A673 (cell line): ENCODE results near the gene SLC2A4. TPM values are rescaled to one million over a fixed set of nuclear protein-coding genes. Genes with fewer than 3 reads are reported as not detected.

Experiments
- BruUV-seq: library from RNA; stranded (reverse); fragments of 400-500 nt; replicated peaks from 2 replicates; lab custom pipeline; 2021; lab: Mats Ljungman, UMichigan
- CTCF ChIA-PET: fragments of 300-600 bp; sonication (Branson Sonifier 250); formaldehyde crosslinking; loops from one replicate; lab custom pipeline; 2022; ENCODE audit warnings: antibody characterized with exemption; lab: Charles Lee
- POLR2A ChIA-PET: fragments of 300-600 bp; sonication (Branson Sonifier 250); formaldehyde crosslinking; loops from one replicate; lab custom pipeline; 2022; ENCODE audit warnings: antibody characterized with exemption; ENCODE audit not compliant: low non-redundant PET; lab: Charles Lee
- DNase-seq: peaks from one replicate; pipeline ENCODE4 v3.0.0-alpha.2; 2015; ENCODE audit warnings: low spot score
- H3K27ac ChIP-seq: fragments of 200-600 bp; sonication (generic); 2 replicates; pipeline ENCODE4 v1.5.1; 2016; ENCODE audit warnings: mixed run types, low read depth, mild to moderate bottlenecking, mixed read lengths, antibody characterized with exemption, low read length; ENCODE audit not compliant: poor library complexity, severe bottlenecking
- H3K27me3 ChIP-seq: fragments of 200-600 bp; sonication (generic); replicated peaks from 2 replicates; pipeline ENCODE4 v1.6.1; 2017; ENCODE audit warnings: mixed run types, low read depth, mild to moderate bottlenecking, mixed read lengths, antibody characterized with exemption, low read length; ENCODE audit not compliant: insufficient read depth, poor library complexity
- H3K36me3 ChIP-seq: fragments of 200-600 bp; sonication (generic); 2 replicates; pipeline ENCODE4 v1.6.1; 2016; ENCODE audit warnings: mixed run types, mild to moderate bottlenecking, mixed read lengths, antibody characterized with exemption, low read length; ENCODE audit not compliant: insufficient read depth, poor library complexity, severe bottlenecking
- H3K4me1 ChIP-seq: fragments of 200-600 bp; sonication (generic); 2 replicates; pipeline ENCODE4 v1.6.1; 2017; ENCODE audit warnings: mixed run types, mild to moderate bottlenecking, mixed read lengths, antibody characterized with exemption, low read length; ENCODE audit not compliant: insufficient read depth, poor library complexity, severe bottlenecking
- H3K4me3 ChIP-seq: fragments of 200-600 bp; sonication (generic); 2 replicates; pipeline ENCODE4 v1.5.1; 2016; ENCODE audit warnings: low read depth, mixed run types, mild to moderate bottlenecking, mixed read lengths, low read length; ENCODE audit not compliant: poor library complexity, severe bottlenecking
- H3K9me3 ChIP-seq: fragments of 200-600 bp; sonication (generic); 2 replicates; pipeline ENCODE4 v1.6.1; 2016; ENCODE audit warnings: mixed run types, low read depth, mild to moderate bottlenecking, mixed read lengths, antibody characterized with exemption, low read length; ENCODE audit not compliant: poor library complexity, severe bottlenecking
- EZH2 ChIP-seq: fragments of 200-600 bp; sonication (generic); IDR thresholded peaks from 2 replicates; pipeline ENCODE4 v1.6.1; 2017; ENCODE audit warnings: borderline replicate concordance, low read depth, mild to moderate bottlenecking, mixed read lengths, antibody characterized with exemption, low read length; ENCODE audit not compliant: poor library complexity, severe bottlenecking
- intact Hi-C: fragments of 100-400 bp; cut with micrococcal nuclease; formaldehyde crosslinking; loops from one replicate; pipeline ENCODE4 v1.10.0; 2022; ENCODE audit not compliant: unreplicated experiment
- total RNA-seq: library from RNA; stranded (reverse); gene quantifications from 2 replicates; pipeline ENCODE4 v1.2.3, GENCODE V29; 2021
- TF ChIP-seq, protein P1 (sequence below): fragments of 300-800, 200-600 bp; sonication (generic); conservative IDR thresholded peaks from 2 replicates; pipeline ENCODE4 v1.5.1; 2017; ENCODE audit warnings: low read depth, mild to moderate bottlenecking, antibody characterized with exemption, low read length, moderate library complexity, mixed read lengths

Gene SLC2A4
- total RNA-seq, 1 experiment from 2014 or later, result 0.67 TPM

GRCh38 chr17:7260151-7260550, 21.4 kb upstream of the SLC2A4 start:
- H3K36me3 ChIP-seq, result peaks cover 14% of the 10 kb centered on the region
- H3K27ac ChIP-seq, result no peak overlapping the region
- intact Hi-C loops, result no loop called here
- H3K4me1 ChIP-seq, result peaks cover 16% of the 10 kb centered on the region
- H3K4me3 ChIP-seq, result no peak overlapping the region
- no peaks in the 10 kb centered on the region for H3K9me3 ChIP-seq
- ChIA-PET CTCF (no interaction called here), POLR2A (no interaction called here)
- BruUV-seq, result no TSS peak
- H3K27me3 ChIP-seq, result no peaks in the 10 kb centered on the region
- TF ChIP-seq, protein P1, sequence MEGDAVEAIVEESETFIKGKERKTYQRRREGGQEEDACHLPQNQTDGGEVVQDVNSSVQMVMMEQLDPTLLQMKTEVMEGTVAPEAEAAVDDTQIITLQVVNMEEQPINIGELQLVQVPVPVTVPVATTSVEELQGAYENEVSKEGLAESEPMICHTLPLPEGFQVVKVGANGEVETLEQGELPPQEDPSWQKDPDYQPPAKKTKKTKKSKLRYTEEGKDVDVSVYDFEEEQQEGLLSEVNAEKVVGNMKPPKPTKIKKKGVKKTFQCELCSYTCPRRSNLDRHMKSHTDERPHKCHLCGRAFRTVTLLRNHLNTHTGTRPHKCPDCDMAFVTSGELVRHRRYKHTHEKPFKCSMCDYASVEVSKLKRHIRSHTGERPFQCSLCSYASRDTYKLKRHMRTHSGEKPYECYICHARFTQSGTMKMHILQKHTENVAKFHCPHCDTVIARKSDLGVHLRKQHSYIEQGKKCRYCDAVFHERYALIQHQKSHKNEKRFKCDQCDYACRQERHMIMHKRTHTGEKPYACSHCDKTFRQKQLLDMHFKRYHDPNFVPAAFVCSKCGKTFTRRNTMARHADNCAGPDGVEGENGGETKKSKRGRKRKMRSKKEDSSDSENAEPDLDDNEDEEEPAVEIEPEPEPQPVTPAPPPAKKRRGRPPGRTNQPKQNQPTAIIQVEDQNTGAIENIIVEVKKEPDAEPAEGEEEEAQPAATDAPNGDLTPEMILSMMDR, result no peak
- no peak for TF ChIP-seq EZH2
- no peak for DNase-seq

DNA sequence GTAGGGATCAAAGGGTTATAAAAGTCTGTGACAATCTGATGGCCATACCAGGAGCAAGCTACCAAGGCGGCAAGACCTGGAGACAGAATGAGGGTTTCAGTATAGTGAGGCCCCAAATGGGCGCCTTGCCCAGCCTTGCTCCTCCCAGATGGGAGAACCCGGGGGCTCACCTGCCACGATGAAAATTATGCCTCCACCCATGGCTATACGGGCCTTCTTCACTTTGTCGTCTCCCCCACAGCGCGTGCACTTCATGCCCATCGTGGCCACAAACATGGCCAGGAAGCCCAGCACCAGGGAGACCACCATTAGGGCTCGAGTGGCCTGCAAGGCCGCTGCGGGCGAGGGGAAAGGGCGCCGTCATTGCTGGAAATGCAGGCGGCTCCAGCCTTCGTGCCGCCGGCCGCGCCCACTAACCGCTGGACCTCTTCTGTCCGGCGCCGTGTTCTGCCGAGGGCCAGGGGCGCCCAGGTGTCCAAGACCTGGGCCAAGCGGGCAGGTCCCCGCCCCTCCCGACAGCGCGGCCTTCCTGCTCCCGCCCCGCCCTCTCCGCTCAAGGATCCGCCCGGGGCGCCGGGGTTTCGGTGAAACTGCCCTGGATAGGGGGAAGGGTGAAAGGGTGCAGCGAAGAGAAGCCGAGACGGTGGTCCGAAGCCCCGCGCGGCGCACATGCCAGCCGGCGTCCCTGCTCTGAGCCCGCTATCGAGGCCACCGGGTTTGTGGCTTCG, 20.7 kb upstream of the SLC2A4 start:
- H3K27me3 ChIP-seq, result no peaks in the 10 kb centered on the region
- H3K4me1 ChIP-seq, result peaks cover 16% of the 10 kb centered on the region
- no peak overlapping the region for H3K4me3 ChIP-seq
- intact Hi-C loops, result no loop called here
- TF ChIP-seq EZH2, result no peak
- TF ChIP-seq, protein P1, result no peak
- ChIA-PET CTCF (no interaction called here), POLR2A (no interaction called here)
- H3K27ac ChIP-seq, result no peak overlapping the region
- peaks cover 9% of the 10 kb centered on the region for H3K36me3 ChIP-seq
- BruUV-seq, result no TSS peak
- no peaks in the 10 kb centered on the region for H3K9me3 ChIP-seq
- no peak for DNase-seq

GRCh38 chr17:7261379-7262191, 19.9 kb upstream of the SLC2A4 start:
- H3K9me3 ChIP-seq, result no peaks in the 10 kb centered on the region
- no peak overlapping the region for H3K27ac ChIP-seq
- POLR2A ChIA-PET, result no interaction called here
- no peak overlapping the region for H3K4me3 ChIP-seq
- DNase-seq, result no peak
- TF ChIP-seq, protein P1, result no peak
- no peak for TF ChIP-seq EZH2
- H3K36me3 ChIP-seq, result peaks cover 9% of the 10 kb centered on the region
- BruUV-seq, result no TSS peak
- CTCF ChIA-PET, result no interaction called here
- H3K4me1 ChIP-seq, result peaks cover 16% of the 10 kb centered on the region
- intact Hi-C loops, result no loop called here
- no peaks in the 10 kb centered on the region for H3K27me3 ChIP-seq
